ENCODE measurements around the gene CAPN8.

DNA sequence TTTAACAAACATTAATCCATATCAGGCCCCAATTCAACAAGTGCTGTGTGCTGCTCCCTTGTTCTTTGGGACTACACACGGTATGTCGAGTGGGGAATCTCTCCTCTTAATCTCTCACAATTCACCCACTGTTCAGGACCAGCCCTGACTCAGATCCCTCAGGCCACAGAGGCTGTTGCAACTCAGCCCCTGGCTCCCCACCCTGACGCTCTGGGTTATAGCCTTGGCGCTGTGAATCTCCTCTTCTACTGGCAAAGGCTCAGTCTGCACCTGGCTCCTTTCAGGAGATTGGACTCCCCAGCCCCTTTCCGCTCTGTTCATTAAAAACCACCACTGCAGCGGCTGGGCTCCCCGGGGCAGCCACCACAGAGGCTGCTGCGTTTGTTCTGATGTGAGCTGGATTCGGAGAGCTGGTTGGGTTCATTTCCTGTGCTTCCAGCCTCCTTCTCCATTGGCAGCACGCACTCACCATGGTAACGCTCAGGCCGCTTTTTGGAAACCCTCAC, 13.0 kb downstream of the CAPN8 start:
- no peak for TF ChIP-seq FOXM1 (IDR thresholded peaks at IDR 0.05; ENCODE audit: borderline replicate concordance, low read depth)
- TF ChIP-seq, protein P1, sequence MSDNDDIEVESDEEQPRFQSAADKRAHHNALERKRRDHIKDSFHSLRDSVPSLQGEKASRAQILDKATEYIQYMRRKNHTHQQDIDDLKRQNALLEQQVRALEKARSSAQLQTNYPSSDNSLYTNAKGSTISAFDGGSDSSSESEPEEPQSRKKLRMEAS (IDR thresholded peaks at IDR 0.05), result no peak
- no peak for TF ChIP-seq EP300 (IDR thresholded peaks at IDR 0.05; ENCODE audit: borderline replicate concordance)
- TF ChIP-seq RAD21 (IDR thresholded peaks at IDR 0.05; ENCODE audit: low read depth), result no peak
- TF ChIP-seq, protein P2, sequence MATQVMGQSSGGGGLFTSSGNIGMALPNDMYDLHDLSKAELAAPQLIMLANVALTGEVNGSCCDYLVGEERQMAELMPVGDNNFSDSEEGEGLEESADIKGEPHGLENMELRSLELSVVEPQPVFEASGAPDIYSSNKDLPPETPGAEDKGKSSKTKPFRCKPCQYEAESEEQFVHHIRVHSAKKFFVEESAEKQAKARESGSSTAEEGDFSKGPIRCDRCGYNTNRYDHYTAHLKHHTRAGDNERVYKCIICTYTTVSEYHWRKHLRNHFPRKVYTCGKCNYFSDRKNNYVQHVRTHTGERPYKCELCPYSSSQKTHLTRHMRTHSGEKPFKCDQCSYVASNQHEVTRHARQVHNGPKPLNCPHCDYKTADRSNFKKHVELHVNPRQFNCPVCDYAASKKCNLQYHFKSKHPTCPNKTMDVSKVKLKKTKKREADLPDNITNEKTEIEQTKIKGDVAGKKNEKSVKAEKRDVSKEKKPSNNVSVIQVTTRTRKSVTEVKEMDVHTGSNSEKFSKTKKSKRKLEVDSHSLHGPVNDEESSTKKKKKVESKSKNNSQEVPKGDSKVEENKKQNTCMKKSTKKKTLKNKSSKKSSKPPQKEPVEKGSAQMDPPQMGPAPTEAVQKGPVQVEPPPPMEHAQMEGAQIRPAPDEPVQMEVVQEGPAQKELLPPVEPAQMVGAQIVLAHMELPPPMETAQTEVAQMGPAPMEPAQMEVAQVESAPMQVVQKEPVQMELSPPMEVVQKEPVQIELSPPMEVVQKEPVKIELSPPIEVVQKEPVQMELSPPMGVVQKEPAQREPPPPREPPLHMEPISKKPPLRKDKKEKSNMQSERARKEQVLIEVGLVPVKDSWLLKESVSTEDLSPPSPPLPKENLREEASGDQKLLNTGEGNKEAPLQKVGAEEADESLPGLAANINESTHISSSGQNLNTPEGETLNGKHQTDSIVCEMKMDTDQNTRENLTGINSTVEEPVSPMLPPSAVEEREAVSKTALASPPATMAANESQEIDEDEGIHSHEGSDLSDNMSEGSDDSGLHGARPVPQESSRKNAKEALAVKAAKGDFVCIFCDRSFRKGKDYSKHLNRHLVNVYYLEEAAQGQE (IDR thresholded peaks at IDR 0.05; ENCODE audit: low read depth), result no peak
- TF ChIP-seq CEBPB (IDR thresholded peaks at IDR 0.05), result no peak
- no peak for TF ChIP-seq CREB1 (IDR thresholded peaks at IDR 0.05; ENCODE audit: low read depth)
- TF ChIP-seq NFIC (IDR thresholded peaks at IDR 0.05), result no peak
- no peak for TF ChIP-seq EGR1 (IDR thresholded peaks at IDR 0.05)
- no peak for TF ChIP-seq TAF1 (IDR thresholded peaks at IDR 0.05; ENCODE audit: low read depth)
- no peak for TF ChIP-seq YY1 (IDR thresholded peaks at IDR 0.05; ENCODE audit: low read depth)
- no peak for TF ChIP-seq TEAD4 (IDR thresholded peaks at IDR 0.05)

Data from Ishikawa (cell line).